SK-N-SH (cell line): ENCODE measurements around the gene RNF214.

Experiments
- EZH2phosphoT487 ChIP-seq: fragments of 200-600 bp; sonication (generic); IDR thresholded peaks from 2 replicates; pipeline ENCODE4 v1.6.1; 2017; ENCODE audit warnings: low read depth, mixed run types, mild to moderate bottlenecking, antibody characterized with exemption, moderate library complexity, borderline replicate concordance
- POLR2AphosphoS5 ChIP-seq: IDR thresholded peaks from 2 replicates; pipeline ENCODE4 v1.6.1; 2012; ENCODE audit warnings: low read depth, low read length
- RCOR1 ChIP-seq: fragments of 150-350 bp; IDR thresholded peaks from 2 replicates; pipeline ENCODE4 v1.6.1; 2017; ENCODE audit warnings: antibody characterized with exemption, low read length
- RFX5 ChIP-seq: IDR thresholded peaks from 2 replicates; pipeline ENCODE4 v1.6.1; 2012; ENCODE audit warnings: mild to moderate bottlenecking, improper control_type of control experiment, low read length
- TAF1 ChIP-seq: IDR thresholded peaks from 2 replicates; pipeline ENCODE4 v1.6.1; 2012; ENCODE audit warnings: low read depth, mild to moderate bottlenecking, low read length, moderate library complexity, borderline replicate concordance
- TF ChIP-seq, protein P1 (sequence below): IDR thresholded peaks from 2 replicates; pipeline ENCODE4 v1.4.0; 2012; ENCODE audit warnings: low read depth, borderline replicate concordance
- TF ChIP-seq, protein P2 (sequence below): fragments of 200-600 bp; sonication (generic); IDR thresholded peaks from 2 replicates; pipeline ENCODE4 v1.6.1; 2017; ENCODE audit warnings: antibody characterized with exemption, mild to moderate bottlenecking, moderate library complexity

DNA sequence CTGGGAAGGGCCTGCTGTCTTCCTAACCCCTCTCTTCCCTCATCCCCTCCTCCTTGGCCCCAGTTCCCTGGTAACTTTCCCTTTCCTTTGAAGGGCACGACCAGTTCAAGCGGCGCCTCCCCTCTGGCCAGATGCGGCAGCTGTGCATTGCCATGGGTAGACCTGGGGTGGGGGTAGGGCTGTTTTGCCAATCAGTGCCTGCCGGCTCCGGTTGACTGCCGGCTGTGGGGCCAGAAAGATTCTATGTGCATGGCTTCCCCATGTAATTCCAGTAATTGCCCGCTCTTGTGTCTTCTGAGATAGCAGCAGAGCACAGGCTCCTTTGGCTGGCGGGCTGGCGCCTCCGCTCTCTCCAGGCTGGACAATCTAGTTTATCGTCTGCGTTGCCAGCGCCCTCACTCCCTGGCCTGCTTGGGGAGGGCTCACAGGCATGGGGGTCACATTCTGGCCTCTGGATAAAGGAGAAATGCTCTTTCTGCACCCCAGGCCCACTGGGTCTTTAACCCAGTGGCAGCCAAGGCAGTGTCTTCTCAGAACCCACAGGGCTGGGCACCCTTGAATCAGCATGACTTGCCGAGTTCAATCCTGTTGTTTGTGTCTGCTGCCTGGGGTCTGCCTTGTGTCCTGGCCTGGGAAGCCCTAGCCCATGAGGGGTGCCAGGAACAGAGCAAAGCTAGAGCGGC, 44.5 kb upstream of the RNF214 start:
- TF ChIP-seq, protein P1, sequence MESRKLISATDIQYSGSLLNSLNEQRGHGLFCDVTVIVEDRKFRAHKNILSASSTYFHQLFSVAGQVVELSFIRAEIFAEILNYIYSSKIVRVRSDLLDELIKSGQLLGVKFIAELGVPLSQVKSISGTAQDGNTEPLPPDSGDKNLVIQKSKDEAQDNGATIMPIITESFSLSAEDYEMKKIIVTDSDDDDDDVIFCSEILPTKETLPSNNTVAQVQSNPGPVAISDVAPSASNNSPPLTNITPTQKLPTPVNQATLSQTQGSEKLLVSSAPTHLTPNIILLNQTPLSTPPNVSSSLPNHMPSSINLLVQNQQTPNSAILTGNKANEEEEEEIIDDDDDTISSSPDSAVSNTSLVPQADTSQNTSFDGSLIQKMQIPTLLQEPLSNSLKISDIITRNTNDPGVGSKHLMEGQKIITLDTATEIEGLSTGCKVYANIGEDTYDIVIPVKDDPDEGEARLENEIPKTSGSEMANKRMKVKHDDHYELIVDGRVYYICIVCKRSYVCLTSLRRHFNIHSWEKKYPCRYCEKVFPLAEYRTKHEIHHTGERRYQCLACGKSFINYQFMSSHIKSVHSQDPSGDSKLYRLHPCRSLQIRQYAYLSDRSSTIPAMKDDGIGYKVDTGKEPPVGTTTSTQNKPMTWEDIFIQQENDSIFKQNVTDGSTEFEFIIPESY, result no peak
- no peak for TF ChIP-seq RCOR1
- no peak for TF ChIP-seq RFX5
- TF ChIP-seq EZH2phosphoT487, result no peak
- no peak for TF ChIP-seq TAF1
- TF ChIP-seq, protein P2, sequence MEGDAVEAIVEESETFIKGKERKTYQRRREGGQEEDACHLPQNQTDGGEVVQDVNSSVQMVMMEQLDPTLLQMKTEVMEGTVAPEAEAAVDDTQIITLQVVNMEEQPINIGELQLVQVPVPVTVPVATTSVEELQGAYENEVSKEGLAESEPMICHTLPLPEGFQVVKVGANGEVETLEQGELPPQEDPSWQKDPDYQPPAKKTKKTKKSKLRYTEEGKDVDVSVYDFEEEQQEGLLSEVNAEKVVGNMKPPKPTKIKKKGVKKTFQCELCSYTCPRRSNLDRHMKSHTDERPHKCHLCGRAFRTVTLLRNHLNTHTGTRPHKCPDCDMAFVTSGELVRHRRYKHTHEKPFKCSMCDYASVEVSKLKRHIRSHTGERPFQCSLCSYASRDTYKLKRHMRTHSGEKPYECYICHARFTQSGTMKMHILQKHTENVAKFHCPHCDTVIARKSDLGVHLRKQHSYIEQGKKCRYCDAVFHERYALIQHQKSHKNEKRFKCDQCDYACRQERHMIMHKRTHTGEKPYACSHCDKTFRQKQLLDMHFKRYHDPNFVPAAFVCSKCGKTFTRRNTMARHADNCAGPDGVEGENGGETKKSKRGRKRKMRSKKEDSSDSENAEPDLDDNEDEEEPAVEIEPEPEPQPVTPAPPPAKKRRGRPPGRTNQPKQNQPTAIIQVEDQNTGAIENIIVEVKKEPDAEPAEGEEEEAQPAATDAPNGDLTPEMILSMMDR, result no peak
- no peak for TF ChIP-seq POLR2AphosphoS5
